Gastroesophageal sphincter (tissue), 3 donors: Measurements from ENCODE around the gene ANKRD13A.
"Not testable (repeated sequence)": the region's sequence is repeated elsewhere in the genome, so short reads cannot be mapped to it uniquely, and the experiment has no call there.

Source experiments
- CTCF ChIP-seq, 4 experiments: fragments of 200-600 bp in 2 of 4; fragments of 450-650 bp in 2 of 4; sonication (generic) in 1 of 4; IDR thresholded peaks; one replicate each; pipeline ENCODE4 v1.5.1; 2017 to 2019; ENCODE audit warnings: antibody characterized with exemption in 4 of 4, mild to moderate bottlenecking in 2 of 4, moderate library complexity in 2 of 4
- EP300 ChIP-seq: sonication (generic); formaldehyde crosslinking; IDR thresholded peaks from one replicate; pipeline ENCODE4 v1.6.1; 2017; ENCODE audit warnings: antibody characterized with exemption, mild to moderate bottlenecking
- POLR2AphosphoS5 ChIP-seq: sonication (generic); formaldehyde crosslinking; IDR thresholded peaks from one replicate; pipeline ENCODE4 v1.6.1; 2017; ENCODE audit warnings: antibody characterized with exemption

GRCh38 chr12:110056643-110057042, 57.4 kb downstream of the ANKRD13A start:
- TF ChIP-seq CTCF (IDR thresholded peaks at IDR 0.05); EP300; POLR2AphosphoS5: not testable (repeated sequence)
